Neural cell (in vitro differentiated cells): Measurements from ENCODE around the gene SP3. TPM values are rescaled to one million over a fixed set of nuclear protein-coding genes. Genes with fewer than 3 reads are reported as not detected.

Experiments used
- H2AFZ ChIP-seq: fragments of 200-600, 300-800 bp; sonication (generic), shearing (Covaris generic); 2 replicates; pipeline ENCODE4 v1.6.0; 2014; ENCODE audit warnings: low read depth, mild to moderate bottlenecking, antibody characterized with exemption, low read length, moderate library complexity
- H3F3A ChIP-seq: fragments of 200-600 bp; shearing (Covaris generic); 2 replicates; pipeline ENCODE4 v1.6.1; 2016; ENCODE audit warnings: mild to moderate bottlenecking, moderate library complexity, mixed read lengths, antibody characterized with exemption, low read length; ENCODE audit not compliant: insufficient read depth, poor library complexity, severe bottlenecking
- H3K27ac ChIP-seq: fragments of 200-600, 300-800 bp; sonication (generic), shearing (Covaris generic); 2 replicates; pipeline ENCODE4 v1.5.1; 2014; ENCODE audit warnings: mild to moderate bottlenecking, low read length, moderate library complexity
- H3K27me3 ChIP-seq: fragments of 300-800, 200-600 bp; sonication (generic), shearing (Covaris generic); 2 replicates; pipeline ENCODE4 v1.6.0; 2014; ENCODE audit warnings: mild to moderate bottlenecking, low read depth, low read length, moderate library complexity; ENCODE audit not compliant: insufficient read depth
- H3K36me3 ChIP-seq: fragments of 300-800, 200-600 bp; sonication (generic), shearing (Covaris generic); 2 replicates; pipeline ENCODE4 v1.5.1; 2014; ENCODE audit warnings: mild to moderate bottlenecking, antibody characterized with exemption, low read length, moderate library complexity; ENCODE audit not compliant: insufficient read depth
- H3K4me2 ChIP-seq: fragments of 300-800, 200-600 bp; sonication (generic), shearing (Covaris generic); 2 replicates; pipeline ENCODE4 v1.6.0; 2014; ENCODE audit warnings: mild to moderate bottlenecking, low read length
- H3K4me3 ChIP-seq: fragments of 300-800, 200-600 bp; sonication (generic), shearing (Covaris generic); 2 replicates; pipeline ENCODE4 v1.5.1; 2014; ENCODE audit warnings: mild to moderate bottlenecking, low read length, moderate library complexity
- H3K79me2 ChIP-seq: fragments of 200-600 bp; shearing (Covaris generic); replicated peaks from 2 replicates; pipeline ENCODE4 v1.6.0; 2014; ENCODE audit warnings: mild to moderate bottlenecking, low read length, moderate library complexity; ENCODE audit not compliant: insufficient read depth
- H3K9ac ChIP-seq: fragments of 300-800, 200-600 bp; sonication (generic), shearing (Covaris generic); 2 replicates; pipeline ENCODE4 v1.6.1; 2016; ENCODE audit warnings: mild to moderate bottlenecking, low read length, mixed read lengths
- H3K9me2 ChIP-seq: fragments of 200-600 bp; shearing (Covaris generic); 2 replicates; pipeline ENCODE4 v1.6.1; 2016; ENCODE audit warnings: mild to moderate bottlenecking, low read length, mixed read lengths; ENCODE audit not compliant: insufficient read depth
- H3K9me3 ChIP-seq: fragments of 200-600, 300-800 bp; sonication (generic), shearing (Covaris generic); 2 replicates; pipeline ENCODE4 v1.6.1; 2016; ENCODE audit warnings: mild to moderate bottlenecking, mixed run types, low read length, moderate library complexity, mixed read lengths
- H4K20me1 ChIP-seq: fragments of 200-600 bp; shearing (Covaris generic); 2 replicates; pipeline ENCODE4 v1.6.1; 2016; ENCODE audit warnings: mild to moderate bottlenecking, mixed run types; ENCODE audit not compliant: insufficient read depth
- EP300 ChIP-seq: fragments of 450-650 bp; conservative IDR thresholded peaks from 2 replicates; pipeline ENCODE4 v1.6.1; 2014; ENCODE audit warnings: antibody characterized with exemption, mild to moderate bottlenecking, moderate library complexity; ENCODE audit not compliant: poor library complexity, severe bottlenecking
- EZH2 ChIP-seq: fragments of 200-600, 300-800 bp; shearing (Covaris generic), sonication (generic); IDR thresholded peaks from 2 replicates; pipeline ENCODE4 v1.6.1; 2014; ENCODE audit warnings: antibody characterized with exemption, low read length, borderline replicate concordance, mild to moderate bottlenecking; ENCODE audit not compliant: insufficient read depth, poor library complexity, severe bottlenecking
- MXI1 ChIP-seq: fragments of 450-650 bp; conservative IDR thresholded peaks from 2 replicates; pipeline ENCODE4 v1.6.1; 2014; ENCODE audit warnings: antibody characterized with exemption, mild to moderate bottlenecking; ENCODE audit not compliant: poor library complexity, severe bottlenecking
- POLR2AphosphoS5 ChIP-seq: IDR thresholded peaks from 2 replicates; pipeline ENCODE4 v1.6.1; 2012
- RAD21 ChIP-seq: fragments of 450-650 bp; conservative IDR thresholded peaks from 2 replicates; pipeline ENCODE4 v1.6.1; 2014; ENCODE audit warnings: antibody characterized with exemption, mild to moderate bottlenecking, moderate library complexity
- SMC3 ChIP-seq: fragments of 450-650 bp; conservative IDR thresholded peaks from 2 replicates; pipeline ENCODE4 v1.6.1; 2014; ENCODE audit warnings: antibody characterized with exemption, mild to moderate bottlenecking, moderate library complexity; ENCODE audit not compliant: poor library complexity
- TAF1 ChIP-seq: IDR thresholded peaks from 2 replicates; pipeline ENCODE4 v1.6.1; 2012; ENCODE audit warnings: low read depth
- polyA plus RNA-seq: library from polyadenylated mRNA; depleted of rRNA; stranded (reverse); fragments of >200 nt; gene quantifications from 2 replicates; pipeline ENCODE4 v1.2.3, GENCODE V29; 2014
- TF ChIP-seq, protein P1 (sequence below): IDR thresholded peaks from 2 replicates; pipeline ENCODE4 v1.6.1; 2012; ENCODE audit warnings: borderline replicate concordance
- TF ChIP-seq, protein P2 (sequence below): fragments of 450-650 bp; IDR thresholded peaks from 2 replicates; pipeline ENCODE4 v1.5.1; 2014; ENCODE audit warnings: antibody characterized with exemption, mild to moderate bottlenecking, moderate library complexity; ENCODE audit not compliant: poor library complexity, severe bottlenecking

SP3 gene
- polyA plus RNA-seq, 1 donor from 2014 or later = 57.8 TPM

DNA sequence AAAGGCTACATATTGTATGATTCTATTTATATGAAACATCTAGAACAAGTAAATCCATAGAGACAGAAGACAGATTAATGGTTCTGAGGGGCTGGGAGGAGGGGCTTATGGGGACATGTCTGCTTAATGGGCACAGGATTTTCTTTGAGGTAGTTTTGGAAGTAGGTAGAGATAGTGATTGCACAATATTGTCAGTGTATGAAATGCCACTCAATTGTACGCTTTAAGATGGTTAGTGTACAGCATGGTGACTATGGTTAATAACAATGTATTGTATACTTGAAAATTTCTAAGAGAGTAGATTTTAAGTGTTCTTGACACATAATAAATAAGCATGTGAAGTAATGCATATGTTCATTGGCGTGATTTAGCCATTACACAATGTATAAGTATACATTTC is 68.4 kb downstream of the SP3 start:
- Histone ChIP-seq H2AFZ (no peak overlapping the region), H3K4me3 (no peak overlapping the region), H3K9ac (no peak overlapping the region), H3K36me3 (no peaks in the 10 kb centered on the region), H3K9me3 (no peaks in the 10 kb centered on the region), H3K9me2 (no peaks in the 10 kb centered on the region), H4K20me1 (no peaks in the 10 kb centered on the region), H3K4me2 (no peak overlapping the region), H3K27ac (no peak overlapping the region), H3K79me2 (no peaks in the 10 kb centered on the region), H3K27me3 (no peaks in the 10 kb centered on the region), H3F3A (no peaks in the 10 kb centered on the region)
- TF ChIP-seq POLR2AphosphoS5 = no peak
- no peak for TF ChIP-seq EP300
- TF ChIP-seq TAF1 = no peak
- TF ChIP-seq, protein P1, sequence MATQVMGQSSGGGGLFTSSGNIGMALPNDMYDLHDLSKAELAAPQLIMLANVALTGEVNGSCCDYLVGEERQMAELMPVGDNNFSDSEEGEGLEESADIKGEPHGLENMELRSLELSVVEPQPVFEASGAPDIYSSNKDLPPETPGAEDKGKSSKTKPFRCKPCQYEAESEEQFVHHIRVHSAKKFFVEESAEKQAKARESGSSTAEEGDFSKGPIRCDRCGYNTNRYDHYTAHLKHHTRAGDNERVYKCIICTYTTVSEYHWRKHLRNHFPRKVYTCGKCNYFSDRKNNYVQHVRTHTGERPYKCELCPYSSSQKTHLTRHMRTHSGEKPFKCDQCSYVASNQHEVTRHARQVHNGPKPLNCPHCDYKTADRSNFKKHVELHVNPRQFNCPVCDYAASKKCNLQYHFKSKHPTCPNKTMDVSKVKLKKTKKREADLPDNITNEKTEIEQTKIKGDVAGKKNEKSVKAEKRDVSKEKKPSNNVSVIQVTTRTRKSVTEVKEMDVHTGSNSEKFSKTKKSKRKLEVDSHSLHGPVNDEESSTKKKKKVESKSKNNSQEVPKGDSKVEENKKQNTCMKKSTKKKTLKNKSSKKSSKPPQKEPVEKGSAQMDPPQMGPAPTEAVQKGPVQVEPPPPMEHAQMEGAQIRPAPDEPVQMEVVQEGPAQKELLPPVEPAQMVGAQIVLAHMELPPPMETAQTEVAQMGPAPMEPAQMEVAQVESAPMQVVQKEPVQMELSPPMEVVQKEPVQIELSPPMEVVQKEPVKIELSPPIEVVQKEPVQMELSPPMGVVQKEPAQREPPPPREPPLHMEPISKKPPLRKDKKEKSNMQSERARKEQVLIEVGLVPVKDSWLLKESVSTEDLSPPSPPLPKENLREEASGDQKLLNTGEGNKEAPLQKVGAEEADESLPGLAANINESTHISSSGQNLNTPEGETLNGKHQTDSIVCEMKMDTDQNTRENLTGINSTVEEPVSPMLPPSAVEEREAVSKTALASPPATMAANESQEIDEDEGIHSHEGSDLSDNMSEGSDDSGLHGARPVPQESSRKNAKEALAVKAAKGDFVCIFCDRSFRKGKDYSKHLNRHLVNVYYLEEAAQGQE = no peak
- TF ChIP-seq EZH2 = no peak
- no peak for TF ChIP-seq RAD21
- no peak for TF ChIP-seq MXI1
- TF ChIP-seq SMC3 = no peak
- TF ChIP-seq, protein P2, sequence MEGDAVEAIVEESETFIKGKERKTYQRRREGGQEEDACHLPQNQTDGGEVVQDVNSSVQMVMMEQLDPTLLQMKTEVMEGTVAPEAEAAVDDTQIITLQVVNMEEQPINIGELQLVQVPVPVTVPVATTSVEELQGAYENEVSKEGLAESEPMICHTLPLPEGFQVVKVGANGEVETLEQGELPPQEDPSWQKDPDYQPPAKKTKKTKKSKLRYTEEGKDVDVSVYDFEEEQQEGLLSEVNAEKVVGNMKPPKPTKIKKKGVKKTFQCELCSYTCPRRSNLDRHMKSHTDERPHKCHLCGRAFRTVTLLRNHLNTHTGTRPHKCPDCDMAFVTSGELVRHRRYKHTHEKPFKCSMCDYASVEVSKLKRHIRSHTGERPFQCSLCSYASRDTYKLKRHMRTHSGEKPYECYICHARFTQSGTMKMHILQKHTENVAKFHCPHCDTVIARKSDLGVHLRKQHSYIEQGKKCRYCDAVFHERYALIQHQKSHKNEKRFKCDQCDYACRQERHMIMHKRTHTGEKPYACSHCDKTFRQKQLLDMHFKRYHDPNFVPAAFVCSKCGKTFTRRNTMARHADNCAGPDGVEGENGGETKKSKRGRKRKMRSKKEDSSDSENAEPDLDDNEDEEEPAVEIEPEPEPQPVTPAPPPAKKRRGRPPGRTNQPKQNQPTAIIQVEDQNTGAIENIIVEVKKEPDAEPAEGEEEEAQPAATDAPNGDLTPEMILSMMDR = no peak

DNA sequence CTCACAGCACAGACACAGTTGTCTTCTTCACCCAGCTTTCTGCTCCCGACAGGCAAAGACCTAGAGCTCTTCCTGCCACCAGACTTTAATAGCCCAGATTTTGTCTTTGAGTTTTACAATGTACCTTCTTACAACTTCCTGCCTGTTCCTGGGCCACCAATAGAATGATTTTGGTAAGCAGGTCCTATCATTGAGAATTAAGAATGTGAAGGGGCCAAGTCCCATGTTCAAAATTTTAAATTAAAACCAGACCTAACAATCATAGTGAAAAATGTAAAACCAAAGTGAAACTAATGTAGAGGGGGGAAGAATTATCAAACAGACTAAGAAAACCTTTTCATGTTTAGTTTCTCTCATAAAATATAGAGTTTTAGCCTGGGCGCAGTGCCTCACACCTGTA is 72.8 kb downstream of the SP3 start:
- no peak overlapping the region for H2AFZ ChIP-seq
- no peaks in the 10 kb centered on the region for H3K27me3 ChIP-seq
- no peaks in the 10 kb centered on the region for H3K36me3 ChIP-seq
- H3K79me2 ChIP-seq = no peaks in the 10 kb centered on the region
- no peak overlapping the region for H3K9ac ChIP-seq
- H3F3A ChIP-seq = no peaks in the 10 kb centered on the region
- H4K20me1 ChIP-seq = no peaks in the 10 kb centered on the region
- no peaks in the 10 kb centered on the region for H3K9me2 ChIP-seq
- H3K27ac ChIP-seq = no peak overlapping the region
- TF ChIP-seq TAF1 (no peak), RAD21 (no peak)
- TF ChIP-seq, protein P1 = no peak
- H3K9me3 ChIP-seq = no peaks in the 10 kb centered on the region
- H3K4me3 ChIP-seq = no peak overlapping the region
- no peak overlapping the region for H3K4me2 ChIP-seq
